GM23338 (cell line): ENCODE results near the gene IGDCC3. TPM values are rescaled to one million over a fixed set of nuclear protein-coding genes. Genes with fewer than 3 reads are reported as not detected.

Source experiments
- ATAC-seq: fragments of 200-7000 bp; cut with Tn5 transposase; 3 replicates; pipeline ENCODE4 v1.9.1; 2020
- DNase-seq: peaks from one replicate; pipeline ENCODE4 v3.0.0-alpha.2; 2015; ENCODE audit warnings: low spot score
- H2AFZ ChIP-seq: fragments of 200-600 bp; sonication (generic); 2 replicates; pipeline ENCODE4 v1.8.0; 2016; ENCODE audit warnings: antibody characterized with exemption, mild to moderate bottlenecking, moderate library complexity
- H3F3A ChIP-seq: fragments of 200-600 bp; sonication (generic); replicated peaks from 2 replicates; pipeline ENCODE4 v1.8.0; 2017; ENCODE audit warnings: antibody characterized with exemption, mixed run types, low read depth
- H3K27ac ChIP-seq: fragments of 200-600 bp; sonication (generic); 2 replicates; pipeline ENCODE4 v1.6.1; 2016; ENCODE audit warnings: low read depth
- H3K27me3 ChIP-seq: fragments of 200-600 bp; sonication (generic); 2 replicates; pipeline ENCODE4 v1.8.0; 2016; ENCODE audit warnings: mild to moderate bottlenecking, mixed run types, moderate library complexity; ENCODE audit not compliant: insufficient read depth
- H3K36me3 ChIP-seq: fragments of 200-600 bp; sonication (generic); 2 replicates; pipeline ENCODE4 v1.8.0; 2016; ENCODE audit warnings: mild to moderate bottlenecking; ENCODE audit not compliant: insufficient read depth
- H3K4me1 ChIP-seq: fragments of 200-600 bp; sonication (generic); 2 replicates; pipeline ENCODE4 v1.8.0; 2016; ENCODE audit warnings: mild to moderate bottlenecking, moderate library complexity; ENCODE audit not compliant: insufficient read depth
- H3K4me2 ChIP-seq: fragments of 200-600 bp; sonication (generic); 2 replicates; pipeline ENCODE4 v1.7.1; 2017; ENCODE audit warnings: mixed run types
- H3K4me3 ChIP-seq: fragments of 200-600 bp; sonication (generic); 2 replicates; pipeline ENCODE4 v1.6.1; 2016; ENCODE audit warnings: mixed run types
- H3K79me2 ChIP-seq: fragments of 200-600 bp; sonication (generic); replicated peaks from 2 replicates; pipeline ENCODE4 v1.8.0; 2017; ENCODE audit warnings: mild to moderate bottlenecking; ENCODE audit not compliant: insufficient read depth
- H3K9me2 ChIP-seq: fragments of 200-600 bp; sonication (generic); 2 replicates; pipeline ENCODE4 v1.8.0; 2017; ENCODE audit not compliant: insufficient read depth
- H4K20me1 ChIP-seq: fragments of 200-600 bp; sonication (generic); replicated peaks from 2 replicates; pipeline ENCODE4 v1.8.0; 2017; ENCODE audit warnings: mild to moderate bottlenecking; ENCODE audit not compliant: insufficient read depth
- H3K27ac Mint-ChIP-seq: 2 replicates; pipeline ENCODE4 v1.8.0; 2020; ENCODE audit warnings: inconsistent platforms, mild to moderate bottlenecking, moderate library complexity, mixed read lengths
- H3K27me3 Mint-ChIP-seq: 3 replicates; pipeline ENCODE4 v1.8.0; 2022; ENCODE audit warnings: low read depth, mild to moderate bottlenecking, moderate library complexity, mixed read lengths, inconsistent platforms; ENCODE audit not compliant: insufficient read depth, poor library complexity
- H3K36me3 Mint-ChIP-seq: 3 replicates; pipeline ENCODE4 v1.8.0; 2021; ENCODE audit warnings: low read depth, mild to moderate bottlenecking, inconsistent platforms, moderate library complexity, mixed read lengths
- H3K4me1 Mint-ChIP-seq: 3 replicates; pipeline ENCODE4 v1.8.0; 2020; ENCODE audit warnings: mild to moderate bottlenecking, inconsistent platforms, mixed read lengths
- H3K4me3 Mint-ChIP-seq: 3 replicates; pipeline ENCODE4 v1.8.0; 2021; ENCODE audit warnings: moderate library complexity, mild to moderate bottlenecking, inconsistent platforms, mixed read lengths
- H3K9me3 Mint-ChIP-seq: 3 replicates; pipeline ENCODE4 v1.8.0; 2020; ENCODE audit warnings: moderate library complexity, mild to moderate bottlenecking, inconsistent platforms, mixed read lengths
- CREB1 ChIP-seq: fragments of 250-450 bp; sonication (Bioruptor Pico); IDR thresholded peaks from 2 replicates; pipeline ENCODE4 v1.5.0; 2020; ENCODE audit warnings: low read depth, mild to moderate bottlenecking, moderate library complexity
- EZH2 ChIP-seq: fragments of 200-600 bp; sonication (generic); IDR thresholded peaks from one replicate; pipeline ENCODE4 v1.8.0; 2017; ENCODE audit warnings: antibody characterized with exemption, mild to moderate bottlenecking, low read depth; ENCODE audit not compliant: unreplicated experiment
- JUNB ChIP-seq: IDR thresholded peaks from one replicate; pipeline ENCODE4 v1.6.1; 2016; ENCODE audit warnings: antibody characterized with exemption; ENCODE audit not compliant: unreplicated experiment
- NANOG ChIP-seq: IDR thresholded peaks from 2 replicates; pipeline ENCODE4 v1.6.1; 2016; ENCODE audit warnings: antibody characterized with exemption, borderline replicate concordance
- POLR2AphosphoS5 ChIP-seq: IDR thresholded peaks from 2 replicates; pipeline ENCODE4 v1.6.1; 2016; ENCODE audit warnings: antibody characterized with exemption, low read depth
- STAT1 ChIP-seq: IDR thresholded peaks from one replicate; pipeline ENCODE4 v1.6.1; 2016; ENCODE audit warnings: antibody characterized with exemption; ENCODE audit not compliant: unreplicated experiment
- ZNF114 ChIP-seq: fragments of 250-450 bp; sonication (Bioruptor Pico); IDR thresholded peaks from 2 replicates; pipeline ENCODE4 v1.5.0; 2020; ENCODE audit warnings: mild to moderate bottlenecking, moderate library complexity
- polyA plus RNA-seq: library from polyadenylated mRNA; unstranded; fragments of >200 nt; fragmentation: Nextera tagmentation; extraction: Ambion mirVana; gene quantifications from 2 replicates; pipeline ENCODE4 v1.2.1, GENCODE V29; 2016
- total RNA-seq: library from RNA; depleted of rRNA; stranded (reverse); fragments of >200 nt; shearing (Covaris generic); gene quantifications from 2 replicates; pipeline ENCODE4 v1.2.3, GENCODE V29; 2014
- TF ChIP-seq, protein P1 (sequence below), 2 experiments: fragments of 200-600 bp in 1 of 2; sonication (generic) in 1 of 2; conservative IDR thresholded peaks; 2 replicates each; pipeline versions ENCODE4 v1.5.1 to v1.6.1; 2016 to 2017; ENCODE audit warnings: antibody characterized with exemption in 2 of 2, low read depth in 2 of 2, mild to moderate bottlenecking in 2 of 2, moderate library complexity in 1 of 2
- TF ChIP-seq, protein P2 (sequence below): IDR thresholded peaks from 2 replicates; pipeline ENCODE4 v1.6.1; 2016; ENCODE audit warnings: antibody characterized with exemption
- TF ChIP-seq, protein P3 (sequence below): IDR thresholded peaks from one replicate; pipeline ENCODE4 v1.6.1; 2018; ENCODE audit warnings: antibody characterized with exemption; ENCODE audit not compliant: unreplicated experiment

The IGDCC3 gene
- total and polyA plus RNA-seq, 2 experiments from 2014 or later, result 15.3 to 30.7 TPM

DNA sequence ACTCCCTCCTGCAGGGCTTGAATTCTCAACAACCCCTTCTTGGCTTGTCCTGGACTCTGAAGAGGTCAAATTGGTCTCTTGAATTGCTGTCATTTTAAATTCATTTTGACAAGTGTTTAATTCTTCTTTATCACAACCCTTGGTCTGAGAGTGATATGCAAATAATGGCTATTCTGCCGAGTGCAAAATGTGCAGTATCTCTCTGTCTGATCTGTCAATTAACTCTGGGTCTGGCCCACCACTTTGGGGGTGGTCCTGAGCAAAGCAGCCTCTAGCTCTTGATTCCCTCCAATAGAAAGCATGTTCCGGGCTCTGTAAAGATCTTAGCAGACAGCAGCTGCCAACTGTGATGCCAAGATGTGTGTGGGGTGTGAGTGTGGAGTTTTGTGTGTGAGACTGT, 2.2 kb upstream of the IGDCC3 start (continued):
- TF ChIP-seq, protein P1, sequence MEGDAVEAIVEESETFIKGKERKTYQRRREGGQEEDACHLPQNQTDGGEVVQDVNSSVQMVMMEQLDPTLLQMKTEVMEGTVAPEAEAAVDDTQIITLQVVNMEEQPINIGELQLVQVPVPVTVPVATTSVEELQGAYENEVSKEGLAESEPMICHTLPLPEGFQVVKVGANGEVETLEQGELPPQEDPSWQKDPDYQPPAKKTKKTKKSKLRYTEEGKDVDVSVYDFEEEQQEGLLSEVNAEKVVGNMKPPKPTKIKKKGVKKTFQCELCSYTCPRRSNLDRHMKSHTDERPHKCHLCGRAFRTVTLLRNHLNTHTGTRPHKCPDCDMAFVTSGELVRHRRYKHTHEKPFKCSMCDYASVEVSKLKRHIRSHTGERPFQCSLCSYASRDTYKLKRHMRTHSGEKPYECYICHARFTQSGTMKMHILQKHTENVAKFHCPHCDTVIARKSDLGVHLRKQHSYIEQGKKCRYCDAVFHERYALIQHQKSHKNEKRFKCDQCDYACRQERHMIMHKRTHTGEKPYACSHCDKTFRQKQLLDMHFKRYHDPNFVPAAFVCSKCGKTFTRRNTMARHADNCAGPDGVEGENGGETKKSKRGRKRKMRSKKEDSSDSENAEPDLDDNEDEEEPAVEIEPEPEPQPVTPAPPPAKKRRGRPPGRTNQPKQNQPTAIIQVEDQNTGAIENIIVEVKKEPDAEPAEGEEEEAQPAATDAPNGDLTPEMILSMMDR (conservative IDR thresholded peaks at IDR 0.05; ENCODE audit: low read depth in 2 of 2), result no peak
- no peak for TF ChIP-seq ZNF114
- TF ChIP-seq JUNB, result no peak
- TF ChIP-seq, protein P2, sequence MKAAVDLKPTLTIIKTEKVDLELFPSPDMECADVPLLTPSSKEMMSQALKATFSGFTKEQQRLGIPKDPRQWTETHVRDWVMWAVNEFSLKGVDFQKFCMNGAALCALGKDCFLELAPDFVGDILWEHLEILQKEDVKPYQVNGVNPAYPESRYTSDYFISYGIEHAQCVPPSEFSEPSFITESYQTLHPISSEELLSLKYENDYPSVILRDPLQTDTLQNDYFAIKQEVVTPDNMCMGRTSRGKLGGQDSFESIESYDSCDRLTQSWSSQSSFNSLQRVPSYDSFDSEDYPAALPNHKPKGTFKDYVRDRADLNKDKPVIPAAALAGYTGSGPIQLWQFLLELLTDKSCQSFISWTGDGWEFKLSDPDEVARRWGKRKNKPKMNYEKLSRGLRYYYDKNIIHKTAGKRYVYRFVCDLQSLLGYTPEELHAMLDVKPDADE, result no peak
- no peak for TF ChIP-seq CREB1 (CRISPR knock-in tag)
- TF ChIP-seq STAT1, result no peak
- no peak for TF ChIP-seq NANOG
- no peak for TF ChIP-seq EZH2

DNA sequence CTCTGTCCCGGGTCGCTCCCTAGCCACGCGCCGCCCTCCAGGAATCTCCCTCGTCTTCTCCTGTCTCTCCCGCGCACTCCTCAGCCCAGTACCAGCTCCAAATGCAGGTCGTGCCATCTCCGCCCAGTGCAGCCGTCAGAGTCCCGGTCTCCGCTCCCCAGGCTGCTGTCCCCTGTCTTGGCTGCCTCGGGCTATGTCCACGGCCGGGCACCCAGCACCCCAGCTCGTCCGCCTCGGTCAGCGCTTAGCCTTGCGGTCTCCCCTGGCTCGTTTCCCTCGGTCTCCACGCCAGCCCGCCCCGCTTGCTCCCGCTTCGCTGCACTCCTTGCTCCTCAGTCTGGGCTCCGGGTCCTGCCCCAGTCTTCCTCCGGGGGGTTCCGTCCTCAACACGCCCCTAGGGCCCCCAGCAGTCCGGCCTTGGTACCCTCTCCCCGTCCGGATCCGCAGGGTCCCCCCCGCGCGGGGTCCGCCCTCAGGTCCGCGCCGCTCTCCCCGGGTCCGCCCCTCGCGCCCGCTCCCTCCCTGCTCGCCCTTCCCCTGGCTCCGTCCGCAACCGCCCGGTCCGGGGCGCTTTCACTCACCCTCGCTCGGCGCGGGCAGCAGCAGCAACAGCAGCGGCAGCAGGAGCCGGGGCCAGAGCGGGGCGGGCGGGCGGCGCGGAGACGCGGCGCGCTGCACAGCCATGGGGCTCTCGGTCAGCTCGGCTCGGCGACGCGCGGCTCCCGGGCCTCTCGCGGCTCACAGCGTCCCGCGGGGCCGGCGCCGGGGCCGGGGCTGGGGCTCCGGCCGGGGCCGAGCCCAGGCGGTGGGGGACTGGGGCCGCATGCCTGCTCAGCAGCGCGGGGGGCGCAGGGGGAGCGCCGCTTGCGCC, 462 bp downstream of the IGDCC3 start:
- Histone ChIP-seq H2AFZ (peak overlapping the region; percentile 86), H3K27me3 (peaks cover 43% of the 10 kb centered on the region), H3F3A (peaks cover 24% of the 10 kb centered on the region; the same call in 1 of the 2 replicates), H3K4me1 (peaks cover 28% of the 10 kb centered on the region), H3K4me2 (peak overlapping the region; percentile 99), H3K79me2 (0 out of 2 replicates have a peak, but pooled peaks cover 8% of the 10 kb centered on the region), H3K9me2 (no peaks in the 10 kb centered on the region), H3K27ac (no peak overlapping the region), H3K36me3 (no peaks in the 10 kb centered on the region; the same call in 1 of the 2 replicates), H4K20me1 (peaks cover 7% of the 10 kb centered on the region; the same call in 1 of the 2 replicates), H3K4me3 (peak overlapping the region; percentile 93)
- Mint-ChIP-seq H3K4me1 (peaks cover 52% of the 10 kb centered on the region), H3K36me3 (peaks cover 37% of the 10 kb centered on the region), H3K9me3 (no peaks in the 10 kb centered on the region; the same call in 1 of the 3 replicates), H3K27me3 (peaks cover 34% of the 10 kb centered on the region), H3K4me3 (peak overlapping the region; percentile 92), H3K27ac (no peak overlapping the region; the same call in 1 of the 2 replicates)
- no peak for TF ChIP-seq NANOG
- TF ChIP-seq CREB1 (CRISPR knock-in tag), result no peak
- TF ChIP-seq JUNB, result no peak
- 0 out of 2 replicates have a peak, but pooled peaks have one; percentile 32 for TF ChIP-seq POLR2AphosphoS5
- TF ChIP-seq ZNF114, result no peak
- TF ChIP-seq, protein P3, sequence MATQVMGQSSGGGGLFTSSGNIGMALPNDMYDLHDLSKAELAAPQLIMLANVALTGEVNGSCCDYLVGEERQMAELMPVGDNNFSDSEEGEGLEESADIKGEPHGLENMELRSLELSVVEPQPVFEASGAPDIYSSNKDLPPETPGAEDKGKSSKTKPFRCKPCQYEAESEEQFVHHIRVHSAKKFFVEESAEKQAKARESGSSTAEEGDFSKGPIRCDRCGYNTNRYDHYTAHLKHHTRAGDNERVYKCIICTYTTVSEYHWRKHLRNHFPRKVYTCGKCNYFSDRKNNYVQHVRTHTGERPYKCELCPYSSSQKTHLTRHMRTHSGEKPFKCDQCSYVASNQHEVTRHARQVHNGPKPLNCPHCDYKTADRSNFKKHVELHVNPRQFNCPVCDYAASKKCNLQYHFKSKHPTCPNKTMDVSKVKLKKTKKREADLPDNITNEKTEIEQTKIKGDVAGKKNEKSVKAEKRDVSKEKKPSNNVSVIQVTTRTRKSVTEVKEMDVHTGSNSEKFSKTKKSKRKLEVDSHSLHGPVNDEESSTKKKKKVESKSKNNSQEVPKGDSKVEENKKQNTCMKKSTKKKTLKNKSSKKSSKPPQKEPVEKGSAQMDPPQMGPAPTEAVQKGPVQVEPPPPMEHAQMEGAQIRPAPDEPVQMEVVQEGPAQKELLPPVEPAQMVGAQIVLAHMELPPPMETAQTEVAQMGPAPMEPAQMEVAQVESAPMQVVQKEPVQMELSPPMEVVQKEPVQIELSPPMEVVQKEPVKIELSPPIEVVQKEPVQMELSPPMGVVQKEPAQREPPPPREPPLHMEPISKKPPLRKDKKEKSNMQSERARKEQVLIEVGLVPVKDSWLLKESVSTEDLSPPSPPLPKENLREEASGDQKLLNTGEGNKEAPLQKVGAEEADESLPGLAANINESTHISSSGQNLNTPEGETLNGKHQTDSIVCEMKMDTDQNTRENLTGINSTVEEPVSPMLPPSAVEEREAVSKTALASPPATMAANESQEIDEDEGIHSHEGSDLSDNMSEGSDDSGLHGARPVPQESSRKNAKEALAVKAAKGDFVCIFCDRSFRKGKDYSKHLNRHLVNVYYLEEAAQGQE, result no peak
- peak; percentile 81 for DNase-seq
- peak; percentile 54 for ATAC-seq
